ENCODE data around the gene FAM174B.

The FAM174B gene

DNA sequence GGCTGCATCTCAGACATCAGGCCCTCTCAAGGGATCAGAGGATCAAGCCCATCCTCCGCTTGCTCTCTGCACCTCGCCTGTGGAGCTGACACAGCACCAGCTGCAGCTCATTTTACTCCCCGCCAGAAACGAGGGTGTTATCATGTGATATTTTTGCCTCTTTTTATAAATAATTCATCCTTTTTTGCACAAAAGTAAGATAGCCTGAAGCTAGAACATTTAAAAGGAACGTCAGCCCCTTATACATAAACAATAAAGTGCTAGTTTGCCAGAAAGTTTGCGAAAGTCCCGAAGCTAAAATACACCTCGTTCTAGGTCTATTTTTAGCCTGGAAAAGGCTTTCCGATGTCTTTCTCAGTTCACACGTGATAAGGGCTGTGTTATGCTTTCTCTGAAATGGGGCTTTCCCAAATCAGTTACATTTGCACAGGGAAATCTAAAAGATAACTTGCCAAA is 9.6 kb upstream of the FAM174B start:
- in situ Hi-C loops (cut with HindIII; ENCODE audit: low sequenced_read_pairs), result no loop called here

DNA sequence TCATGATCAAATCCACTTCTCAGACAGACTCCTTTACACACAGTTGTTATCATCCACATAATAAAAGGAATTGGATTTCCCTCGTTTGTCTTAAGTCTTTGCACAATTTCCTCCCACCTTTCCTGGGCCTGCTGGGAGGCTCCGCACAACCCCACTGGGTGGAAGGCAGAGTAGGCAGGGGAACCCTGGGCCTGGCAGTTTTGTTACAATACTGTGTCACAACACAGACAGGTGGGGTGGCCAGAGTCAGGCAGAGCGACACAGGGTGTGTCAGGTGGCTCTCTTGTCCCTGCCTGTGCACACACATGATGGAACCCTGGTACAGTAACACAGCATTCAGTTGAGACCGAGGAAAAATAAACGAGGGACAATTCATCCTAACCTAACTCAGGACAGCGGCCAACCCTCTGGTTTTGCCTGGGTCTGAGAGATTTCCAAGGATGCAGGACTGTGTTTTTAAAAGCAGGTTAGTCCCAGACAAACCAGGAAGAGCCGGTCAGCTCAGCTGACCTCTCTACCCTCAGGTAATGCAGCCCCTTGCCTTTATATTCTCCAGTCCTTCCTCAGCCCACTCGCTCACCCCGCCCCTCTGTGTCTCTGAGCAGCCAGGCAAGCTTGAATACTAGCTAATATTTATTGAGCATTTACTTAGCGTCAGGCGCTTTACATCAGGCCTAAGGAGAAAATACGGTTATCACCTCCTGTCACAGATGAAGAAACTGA is 8.8 kb upstream of the FAM174B start:
- in situ Hi-C loops (cut with HindIII; ENCODE audit: low sequenced_read_pairs), result no loop called here

DNA sequence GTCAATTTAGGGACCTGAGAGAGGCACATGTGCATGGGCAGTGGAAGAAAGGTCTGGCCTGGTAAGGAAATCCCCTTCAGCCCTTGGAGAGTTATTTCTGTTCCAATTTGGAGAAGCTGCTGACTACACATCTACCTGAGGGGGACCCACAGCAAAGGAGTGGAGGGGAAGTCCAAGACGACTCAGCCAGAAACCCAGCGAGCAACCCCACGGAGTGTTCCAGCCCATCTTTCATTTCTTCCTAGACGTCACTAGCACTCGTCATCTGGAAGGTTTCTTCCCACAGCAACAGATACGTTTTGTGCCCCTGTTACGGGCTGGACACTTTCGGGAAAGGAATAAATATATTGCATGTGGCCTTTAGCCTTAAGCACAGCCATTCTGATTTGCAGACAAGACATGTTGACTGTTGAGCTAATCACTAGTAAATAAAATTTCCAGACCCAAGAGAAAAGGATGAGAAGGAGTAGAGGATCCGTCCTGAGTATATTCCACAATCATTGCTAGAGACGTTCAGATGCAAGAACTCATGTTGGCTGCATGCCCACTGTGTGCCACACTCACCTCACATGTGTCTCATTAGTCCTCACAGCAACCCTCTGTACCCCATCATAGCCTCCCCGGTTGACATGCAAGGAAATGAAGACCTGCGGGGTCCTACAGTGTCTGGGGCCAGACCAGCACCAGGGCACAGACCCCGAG is 7.8 kb upstream of the FAM174B start:
- in situ Hi-C loops (cut with HindIII; ENCODE audit: low sequenced_read_pairs), result no loop called here

DNA sequence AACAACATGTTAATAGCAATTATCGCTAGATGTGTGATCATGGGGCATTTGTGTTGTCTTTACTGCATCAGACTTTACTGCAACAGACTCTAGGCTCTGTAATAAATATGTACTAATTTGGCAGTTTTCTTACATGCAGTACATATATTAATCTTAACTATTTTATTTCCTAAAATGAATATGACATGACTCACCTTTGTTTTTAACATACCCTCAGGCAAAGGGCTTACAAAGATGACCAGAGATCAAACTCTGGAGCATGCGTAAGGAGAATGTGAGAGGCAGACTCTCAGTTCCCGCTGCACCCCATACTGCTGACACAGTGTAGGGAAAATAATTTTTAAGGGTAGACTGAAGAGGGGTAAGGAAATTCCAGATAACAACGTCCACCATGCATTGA is 7.2 kb upstream of the FAM174B start:
- in situ Hi-C loops (cut with HindIII; ENCODE audit: low sequenced_read_pairs), result no loop called here

DNA sequence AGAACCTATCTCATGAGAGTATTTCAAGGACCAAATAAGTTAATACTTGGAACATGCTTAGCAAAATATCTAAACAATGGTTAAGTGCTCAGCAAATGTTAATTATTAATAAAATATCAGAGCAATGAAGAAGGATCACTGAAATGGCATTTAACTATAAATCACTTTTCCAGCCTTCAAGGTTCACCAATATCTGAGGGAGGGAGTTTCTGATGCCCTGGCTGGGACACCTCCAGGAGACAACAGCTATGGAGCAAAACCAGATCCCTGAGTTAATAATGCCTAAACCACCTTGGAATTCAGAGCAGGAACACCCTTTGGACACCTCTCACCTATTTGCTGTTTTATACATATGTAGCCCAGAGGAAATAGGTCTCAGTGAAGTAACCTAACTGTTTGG is 6.4 kb upstream of the FAM174B start:
- in situ Hi-C loops (cut with HindIII; ENCODE audit: low sequenced_read_pairs), result no loop called here

DNA sequence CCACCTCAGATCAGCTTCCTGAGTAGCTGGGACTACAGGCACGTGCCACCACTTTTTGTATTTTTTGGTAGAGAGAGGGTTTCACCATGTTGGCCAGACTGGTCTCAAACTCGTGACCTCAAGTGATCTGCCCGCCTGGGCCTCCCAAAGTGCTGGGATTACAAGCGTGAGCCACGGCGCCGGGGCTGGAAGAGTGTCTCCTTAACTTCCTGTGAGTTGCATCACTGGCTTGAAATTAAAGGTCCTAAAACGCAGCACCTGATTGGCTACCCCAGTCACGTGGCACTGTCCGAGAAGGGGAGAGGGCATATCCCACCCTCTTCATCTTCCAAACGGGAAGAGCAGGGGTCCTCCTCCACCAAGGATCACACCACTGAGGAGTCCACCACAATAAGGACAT is 5.5 kb upstream of the FAM174B start:
- in situ Hi-C loops (cut with HindIII; ENCODE audit: low sequenced_read_pairs), result no loop called here

DNA sequence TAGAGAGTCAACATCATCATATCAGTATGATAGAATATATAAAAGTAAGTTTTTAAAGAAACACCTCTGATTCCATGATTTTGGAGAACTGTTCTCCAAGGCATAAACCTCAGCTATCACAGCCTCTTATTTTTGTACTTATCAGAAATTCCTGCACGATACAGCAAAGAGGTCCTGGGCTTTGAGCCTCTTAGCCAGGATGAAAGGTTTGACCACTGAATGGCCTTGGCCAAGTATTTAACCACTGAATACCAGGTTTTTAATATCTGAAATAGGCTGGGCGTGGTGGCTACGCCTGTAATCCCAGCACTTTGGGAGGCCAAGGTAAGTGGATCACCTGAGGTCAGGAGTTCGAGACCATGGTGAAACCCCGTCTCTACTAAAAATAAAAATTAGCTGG is 1.9 kb upstream of the FAM174B start:
- in situ Hi-C loops (cut with HindIII; ENCODE audit: low sequenced_read_pairs), result no loop called here

DNA sequence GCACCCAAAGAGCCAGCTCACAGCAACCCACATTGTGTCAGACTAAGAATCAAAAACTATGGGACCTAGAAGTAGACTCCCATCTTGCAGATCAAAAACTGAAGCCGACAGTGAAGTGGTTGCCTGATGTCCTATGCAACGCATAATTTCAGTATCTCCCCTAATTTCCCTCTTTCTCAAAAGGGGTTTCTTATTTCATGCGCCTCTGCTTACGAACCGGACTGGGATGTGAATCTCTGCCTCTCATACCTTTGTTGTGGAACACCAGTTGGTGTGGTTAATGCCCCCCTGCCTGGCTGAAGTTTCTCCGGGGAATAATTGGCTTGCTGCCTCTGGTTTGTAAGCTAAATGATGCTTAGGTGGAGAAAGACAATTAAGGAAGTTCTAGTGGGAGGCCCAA is 514 bp upstream of the FAM174B start:
- in situ Hi-C loops (cut with HindIII; ENCODE audit: low sequenced_read_pairs), result no loop called here

DNA sequence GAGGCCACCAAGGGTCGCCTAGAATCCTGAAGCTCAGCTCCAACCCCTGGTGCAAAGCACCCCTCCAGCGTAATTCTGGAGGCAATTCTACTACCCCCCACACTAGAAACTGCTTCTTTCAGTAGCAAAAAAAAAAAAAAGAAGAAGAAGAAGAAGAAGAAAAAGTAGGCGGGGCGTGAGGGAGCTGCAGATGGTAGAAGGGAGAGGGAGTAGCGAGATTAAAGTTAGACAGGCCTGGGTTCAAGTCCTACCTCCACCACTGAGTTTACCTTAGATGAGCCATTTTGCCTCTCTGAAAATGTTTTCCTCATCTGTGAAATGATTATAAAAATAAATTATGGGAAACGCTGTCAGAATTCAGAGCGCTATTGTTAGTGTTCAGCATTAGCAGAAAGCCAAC is 913 bp downstream of the FAM174B start:
- in situ Hi-C loops (cut with HindIII; ENCODE audit: low sequenced_read_pairs), result no loop called here

DNA sequence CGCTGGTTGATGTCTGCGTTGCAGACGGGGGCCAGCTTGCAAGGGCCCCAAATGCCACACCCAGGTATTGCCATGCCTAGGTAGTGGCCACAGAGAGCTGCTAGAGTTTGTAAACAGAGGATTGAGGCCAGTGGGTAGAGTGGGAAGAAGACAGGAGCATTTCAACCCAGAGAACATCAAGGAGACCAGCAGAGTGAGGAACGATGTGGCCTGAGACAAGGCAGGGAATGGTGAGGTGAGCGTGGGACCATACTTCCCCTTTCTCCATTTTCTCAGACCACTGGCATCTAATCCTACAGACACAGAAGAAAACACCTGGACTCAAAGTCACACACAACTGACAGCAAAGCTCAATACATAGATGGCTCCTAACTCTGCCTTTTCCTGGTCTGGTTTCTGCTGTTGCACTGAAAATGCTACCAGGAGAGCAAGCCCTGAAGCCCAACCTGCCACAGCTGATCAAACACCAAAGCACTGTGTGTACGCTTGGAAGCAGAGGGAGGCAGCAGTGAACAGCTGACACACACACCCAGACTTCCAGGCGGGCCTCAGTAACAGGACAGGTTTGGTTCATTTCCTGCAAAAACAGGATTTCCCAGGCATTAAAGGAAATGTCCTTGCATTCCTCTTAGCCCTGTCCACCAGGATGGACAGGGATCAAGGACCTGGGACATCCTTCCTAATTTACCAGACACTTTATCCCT is 1.6 kb downstream of the FAM174B start:
- in situ Hi-C loops (cut with HindIII; ENCODE audit: low sequenced_read_pairs), result no loop called here

DNA sequence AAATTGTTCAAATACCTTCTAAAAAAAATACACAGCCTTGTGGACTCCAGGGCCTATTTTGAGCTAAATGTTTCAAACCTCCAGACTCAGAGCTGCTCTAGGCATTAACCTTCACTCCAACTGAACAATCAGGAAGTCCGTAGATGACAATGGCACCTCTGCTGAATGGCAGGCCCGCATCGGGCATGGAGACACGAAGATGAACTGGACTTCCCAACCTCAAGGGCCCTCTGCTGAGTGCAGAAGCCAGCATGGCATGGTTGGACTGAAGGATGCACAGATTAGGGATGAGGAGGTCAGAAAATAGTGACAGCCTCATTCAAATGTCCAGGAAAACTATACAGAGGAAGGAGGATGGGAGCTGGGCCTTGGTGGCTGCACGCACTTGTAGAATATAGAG is 2.2 kb downstream of the FAM174B start:
- in situ Hi-C loops (cut with HindIII; ENCODE audit: low sequenced_read_pairs), result no loop called here

DNA sequence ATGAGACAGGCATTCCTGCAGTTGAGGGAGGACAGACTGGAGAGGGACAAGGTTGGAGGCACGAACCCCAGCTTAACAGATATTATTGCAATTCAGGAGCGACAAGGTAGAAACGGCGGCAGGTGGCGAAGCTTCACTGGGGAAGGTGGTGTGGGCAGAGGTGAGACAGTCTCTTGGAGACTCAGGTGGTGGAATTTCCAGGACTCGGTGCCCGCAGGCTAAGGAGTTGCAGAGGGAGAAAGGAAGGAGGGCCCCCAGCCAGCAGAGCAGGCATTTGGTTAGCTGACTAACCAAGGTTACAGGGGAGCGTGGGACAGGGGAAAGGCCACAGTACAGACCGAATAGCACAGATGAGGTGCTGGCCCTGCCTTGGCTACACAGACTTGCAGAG is 3.0 kb downstream of the FAM174B start:
- in situ Hi-C loops (cut with HindIII; ENCODE audit: low sequenced_read_pairs), result no loop called here

DNA sequence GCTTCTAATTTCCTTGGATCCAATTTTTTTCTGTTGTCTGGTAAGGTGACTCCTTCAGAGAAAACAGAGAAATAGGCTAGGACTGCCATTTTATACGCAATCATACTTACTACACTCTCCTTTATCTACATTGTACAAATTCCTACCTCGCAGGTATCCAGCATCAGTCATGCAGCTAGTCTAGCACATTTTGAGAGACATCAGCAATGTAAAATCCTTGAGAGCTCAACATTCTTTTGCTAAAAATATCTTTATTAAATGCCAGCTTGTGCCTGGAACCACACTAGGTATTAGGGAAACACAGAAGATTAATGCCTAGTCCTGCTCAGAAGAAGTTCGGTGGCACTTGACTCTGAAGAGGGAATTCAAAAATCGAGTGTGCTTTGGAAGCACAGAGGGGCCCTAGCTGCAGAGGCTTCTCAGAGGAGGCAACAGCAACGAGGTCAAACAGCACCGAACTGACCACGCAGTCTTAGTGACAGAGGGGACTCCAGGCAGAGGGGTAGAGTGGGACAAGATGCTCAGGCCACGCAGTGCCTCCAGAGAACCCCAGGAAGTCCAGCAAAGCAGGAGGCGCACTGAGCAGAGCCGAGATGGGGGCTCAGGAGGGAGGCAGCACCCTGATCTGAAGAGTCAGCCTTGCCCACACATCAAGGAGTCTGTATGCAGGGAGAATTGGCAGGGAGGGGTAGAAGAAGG is 3.5 kb downstream of the FAM174B start:
- in situ Hi-C loops (cut with HindIII; ENCODE audit: low sequenced_read_pairs), result no loop called here

DNA sequence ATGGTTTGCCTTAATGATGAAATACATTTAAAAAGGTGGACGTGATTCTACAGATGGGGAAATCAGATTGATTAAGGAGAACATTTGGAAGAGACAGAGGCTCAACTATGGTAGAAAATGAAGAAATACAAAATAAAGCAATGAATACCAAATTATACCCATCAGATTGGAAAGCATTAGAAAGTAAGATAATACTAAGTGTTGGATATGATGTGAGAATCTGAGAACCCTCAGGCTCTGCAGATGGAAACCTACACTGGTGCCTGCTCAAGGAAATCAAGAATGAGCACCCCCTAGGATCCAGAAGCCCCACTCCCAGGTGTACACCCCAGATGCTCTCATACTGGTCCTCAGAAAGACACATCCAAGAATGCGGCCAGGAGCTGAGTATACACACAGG is 4.6 kb downstream of the FAM174B start:
- in situ Hi-C loops (cut with HindIII; ENCODE audit: low sequenced_read_pairs), result no loop called here

DNA sequence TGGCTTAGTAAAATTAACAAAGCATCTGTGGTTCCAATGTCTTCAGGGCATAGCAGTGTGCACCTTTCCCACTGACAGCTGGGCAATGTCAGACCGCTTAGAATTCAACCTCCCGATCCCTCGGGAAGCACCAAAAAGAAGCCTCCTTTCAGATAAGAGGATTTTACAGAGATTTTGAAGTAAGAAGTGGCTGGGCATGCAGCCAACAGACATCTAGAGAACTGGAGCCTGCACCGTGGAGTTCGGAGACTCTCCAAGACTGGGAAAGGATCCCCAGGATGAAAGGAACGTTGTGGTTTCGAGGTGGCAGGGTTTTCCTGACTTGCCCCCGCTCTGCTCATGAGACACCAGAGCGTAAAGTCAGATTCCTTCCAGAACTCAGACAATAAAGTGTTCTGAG is 5.3 kb downstream of the FAM174B start:
- in situ Hi-C loops (cut with HindIII; ENCODE audit: low sequenced_read_pairs), result no loop called here

DNA sequence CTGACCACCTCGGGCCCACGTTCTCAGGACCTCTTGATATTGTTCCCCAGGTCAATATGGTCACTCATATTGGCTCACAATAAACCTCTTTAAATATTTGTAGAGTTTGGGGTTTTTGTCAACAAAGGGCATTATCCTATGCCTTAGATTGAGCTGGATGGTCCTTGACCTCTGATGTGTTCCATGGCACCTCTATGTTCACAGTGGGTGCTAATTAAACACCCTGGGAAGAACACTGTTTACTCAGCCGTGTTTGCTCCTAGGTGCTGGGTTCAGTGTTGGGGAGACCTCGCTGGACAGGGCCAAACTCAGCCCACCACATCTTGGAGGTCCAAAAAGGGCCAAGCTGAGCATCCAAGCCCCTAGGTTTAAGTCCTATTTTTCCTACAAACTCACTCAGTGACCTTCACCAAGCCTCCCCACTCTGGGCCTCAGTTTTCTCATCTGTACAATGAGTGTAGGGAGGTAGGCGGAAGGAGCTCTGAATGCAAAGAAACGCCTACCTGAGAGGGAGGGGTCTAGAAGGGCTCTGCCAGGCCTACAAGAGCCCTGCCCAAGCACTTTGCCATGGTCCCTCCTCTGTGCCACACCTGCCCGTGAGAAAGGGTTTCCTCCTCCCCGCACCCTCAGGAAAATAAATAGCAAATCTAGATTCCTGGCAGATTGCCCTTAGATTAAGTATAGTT is 7.2 kb downstream of the FAM174B start:
- in situ Hi-C loops (cut with HindIII; ENCODE audit: low sequenced_read_pairs), result no loop called here

DNA sequence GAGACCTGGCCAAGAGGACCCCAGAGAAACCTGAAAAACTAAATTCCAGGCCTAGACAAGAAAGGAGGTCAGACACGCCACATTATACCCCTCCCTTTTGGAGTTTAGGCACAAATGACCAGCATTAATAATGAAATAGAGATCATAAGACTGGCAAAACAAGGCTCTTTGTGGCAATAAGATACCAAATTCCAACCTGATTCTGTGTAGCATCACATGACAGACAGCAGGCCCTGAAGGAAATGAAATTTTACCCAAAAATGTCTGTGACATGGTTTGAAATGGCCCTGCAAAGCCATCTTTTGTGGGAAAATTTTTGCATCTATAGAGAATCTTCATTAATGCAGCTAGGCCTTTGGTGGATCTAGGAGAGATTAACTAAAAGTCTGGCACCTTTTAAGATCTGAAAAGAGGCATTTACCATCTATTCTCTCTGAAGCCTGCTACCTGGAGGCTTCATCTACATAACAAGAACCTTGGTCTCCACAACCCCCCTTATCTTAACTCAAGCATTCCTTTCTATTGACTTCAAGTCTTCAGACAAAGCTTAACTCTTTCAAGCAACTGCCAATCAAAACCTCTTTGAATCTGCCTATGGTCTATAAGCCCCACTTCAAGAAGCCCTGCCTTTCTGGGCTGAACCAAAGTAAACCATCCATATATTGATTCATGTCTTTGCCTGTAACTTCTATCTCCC is 8.0 kb downstream of the FAM174B start:
- in situ Hi-C loops (cut with HindIII; ENCODE audit: low sequenced_read_pairs), result no loop called here

DNA sequence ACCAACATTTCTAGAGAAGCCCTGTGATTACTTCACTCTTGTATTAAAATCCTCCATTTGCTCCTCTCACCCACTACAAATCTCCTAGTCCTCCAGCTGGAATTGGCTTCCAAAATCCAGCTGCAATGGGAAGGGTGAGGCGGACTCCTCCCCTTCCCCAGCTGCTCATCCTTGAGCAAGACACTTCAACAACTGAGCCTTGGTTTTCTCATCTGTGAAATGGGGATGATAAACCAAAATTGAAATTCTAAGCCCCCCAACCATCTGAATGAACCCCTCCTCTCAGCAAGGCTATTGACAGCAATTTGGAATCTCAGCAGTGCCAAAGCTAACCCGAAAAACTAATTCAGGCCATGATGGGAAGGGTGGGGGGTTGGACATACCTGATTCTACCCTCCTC is 9.4 kb downstream of the FAM174B start:
- in situ Hi-C loops (cut with HindIII; ENCODE audit: low sequenced_read_pairs), result no loop called here

DNA sequence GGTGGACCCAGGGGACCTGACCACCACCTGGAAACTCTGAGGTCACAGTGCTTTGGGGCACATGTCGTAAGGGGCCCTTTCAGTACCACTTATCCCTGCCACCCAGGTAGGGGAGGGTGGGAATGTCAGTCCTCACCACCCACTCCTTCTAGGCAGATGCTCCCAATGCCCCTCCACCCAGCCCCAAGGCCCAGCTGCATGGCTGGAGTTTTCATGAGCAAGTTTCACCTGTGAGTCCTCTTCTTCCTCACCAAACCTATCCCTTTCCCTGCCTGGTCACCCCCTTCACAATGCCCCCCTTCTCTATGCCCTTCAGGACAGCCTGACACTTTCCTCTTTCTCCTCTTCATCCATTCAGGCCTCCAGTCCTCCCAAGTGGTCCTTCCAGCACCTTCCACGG is 9.8 kb downstream of the FAM174B start:
- in situ Hi-C loops (cut with HindIII; ENCODE audit: low sequenced_read_pairs), result no loop called here

DNA sequence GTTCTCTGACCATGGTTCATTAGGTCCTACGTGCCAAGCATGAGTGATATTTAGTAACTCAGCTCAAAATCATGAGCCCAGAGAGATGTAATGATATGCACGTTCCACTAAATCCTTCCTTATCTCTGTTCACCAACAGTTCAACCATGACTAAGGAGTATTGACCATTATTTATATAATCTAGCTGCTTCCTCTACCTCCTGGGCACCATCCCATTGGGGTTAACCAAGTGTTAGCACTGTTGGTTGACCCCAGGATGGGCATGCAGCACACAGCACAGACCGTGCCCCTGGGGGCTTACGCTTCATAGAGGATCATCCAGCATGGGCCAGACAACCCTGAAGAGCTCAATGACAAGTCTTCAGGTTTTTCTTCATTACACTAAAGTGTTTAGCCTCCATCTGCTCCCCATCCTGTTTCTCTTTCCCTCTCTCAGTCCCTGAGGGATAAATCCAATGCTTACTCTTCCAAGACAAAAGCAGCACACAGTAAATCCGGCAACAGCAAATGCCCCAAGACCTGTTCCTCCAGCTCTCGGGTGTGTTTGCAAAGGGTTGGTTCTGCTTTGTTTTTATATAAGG is 10.4 kb downstream of the FAM174B start:
- in situ Hi-C loops (cut with HindIII; ENCODE audit: low sequenced_read_pairs), result no loop called here

Data from DLD1 (cell line).